GM23338 (cell line): ENCODE data around the gene POLR1C. TPM values are rescaled to one million over a fixed set of nuclear protein-coding genes. Genes with fewer than 3 reads are reported as not detected.

Experiments used
- ATAC-seq: fragments of 200-7000 bp; cut with Tn5 transposase; 3 replicates; pipeline ENCODE4 v1.9.1; 2020
- DNase-seq: peaks from one replicate; pipeline ENCODE4 v3.0.0-alpha.2; 2015; ENCODE audit warnings: low spot score
- H2AFZ ChIP-seq: fragments of 200-600 bp; sonication (generic); 2 replicates; pipeline ENCODE4 v1.8.0; 2016; ENCODE audit warnings: antibody characterized with exemption, mild to moderate bottlenecking, moderate library complexity
- H3F3A ChIP-seq: fragments of 200-600 bp; sonication (generic); replicated peaks from 2 replicates; pipeline ENCODE4 v1.8.0; 2017; ENCODE audit warnings: antibody characterized with exemption, mixed run types, low read depth
- H3K27ac ChIP-seq: fragments of 200-600 bp; sonication (generic); 2 replicates; pipeline ENCODE4 v1.6.1; 2016; ENCODE audit warnings: low read depth
- H3K27me3 ChIP-seq: fragments of 200-600 bp; sonication (generic); 2 replicates; pipeline ENCODE4 v1.8.0; 2016; ENCODE audit warnings: mild to moderate bottlenecking, mixed run types, moderate library complexity; ENCODE audit not compliant: insufficient read depth
- H3K36me3 ChIP-seq: fragments of 200-600 bp; sonication (generic); 2 replicates; pipeline ENCODE4 v1.8.0; 2016; ENCODE audit warnings: mild to moderate bottlenecking; ENCODE audit not compliant: insufficient read depth
- H3K4me1 ChIP-seq: fragments of 200-600 bp; sonication (generic); 2 replicates; pipeline ENCODE4 v1.8.0; 2016; ENCODE audit warnings: mild to moderate bottlenecking, moderate library complexity; ENCODE audit not compliant: insufficient read depth
- H3K4me2 ChIP-seq: fragments of 200-600 bp; sonication (generic); 2 replicates; pipeline ENCODE4 v1.7.1; 2017; ENCODE audit warnings: mixed run types
- H3K4me3 ChIP-seq: fragments of 200-600 bp; sonication (generic); 2 replicates; pipeline ENCODE4 v1.6.1; 2016; ENCODE audit warnings: mixed run types
- H3K79me2 ChIP-seq: fragments of 200-600 bp; sonication (generic); replicated peaks from 2 replicates; pipeline ENCODE4 v1.8.0; 2017; ENCODE audit warnings: mild to moderate bottlenecking; ENCODE audit not compliant: insufficient read depth
- H3K9me2 ChIP-seq: fragments of 200-600 bp; sonication (generic); 2 replicates; pipeline ENCODE4 v1.8.0; 2017; ENCODE audit not compliant: insufficient read depth
- H4K20me1 ChIP-seq: fragments of 200-600 bp; sonication (generic); replicated peaks from 2 replicates; pipeline ENCODE4 v1.8.0; 2017; ENCODE audit warnings: mild to moderate bottlenecking; ENCODE audit not compliant: insufficient read depth
- H3K27ac Mint-ChIP-seq: 2 replicates; pipeline ENCODE4 v1.8.0; 2020; ENCODE audit warnings: inconsistent platforms, mild to moderate bottlenecking, moderate library complexity, mixed read lengths
- H3K27me3 Mint-ChIP-seq: 3 replicates; pipeline ENCODE4 v1.8.0; 2022; ENCODE audit warnings: low read depth, mild to moderate bottlenecking, moderate library complexity, mixed read lengths, inconsistent platforms; ENCODE audit not compliant: insufficient read depth, poor library complexity
- H3K36me3 Mint-ChIP-seq: 3 replicates; pipeline ENCODE4 v1.8.0; 2021; ENCODE audit warnings: low read depth, mild to moderate bottlenecking, inconsistent platforms, moderate library complexity, mixed read lengths
- H3K4me1 Mint-ChIP-seq: 3 replicates; pipeline ENCODE4 v1.8.0; 2020; ENCODE audit warnings: mild to moderate bottlenecking, inconsistent platforms, mixed read lengths
- H3K4me3 Mint-ChIP-seq: 3 replicates; pipeline ENCODE4 v1.8.0; 2021; ENCODE audit warnings: moderate library complexity, mild to moderate bottlenecking, inconsistent platforms, mixed read lengths
- H3K9me3 Mint-ChIP-seq: 3 replicates; pipeline ENCODE4 v1.8.0; 2020; ENCODE audit warnings: moderate library complexity, mild to moderate bottlenecking, inconsistent platforms, mixed read lengths
- CTCF ChIP-seq, 2 experiments: fragments of 200-600 bp in 1 of 2; sonication (generic) in 1 of 2; conservative IDR thresholded peaks; 2 replicates each; pipeline versions ENCODE4 v1.5.1 to v1.6.1; 2016 to 2017; ENCODE audit warnings: antibody characterized with exemption in 2 of 2, low read depth in 2 of 2, mild to moderate bottlenecking in 2 of 2, moderate library complexity in 1 of 2
- ETS1 ChIP-seq: IDR thresholded peaks from 2 replicates; pipeline ENCODE4 v1.6.1; 2016; ENCODE audit warnings: antibody characterized with exemption
- EZH2phosphoT487 ChIP-seq: fragments of 200-600 bp; sonication (generic); IDR thresholded peaks from one replicate; pipeline ENCODE4 v1.8.1; 2018; ENCODE audit warnings: antibody characterized with exemption; ENCODE audit not compliant: unreplicated experiment
- JUNB ChIP-seq: IDR thresholded peaks from one replicate; pipeline ENCODE4 v1.6.1; 2016; ENCODE audit warnings: antibody characterized with exemption; ENCODE audit not compliant: unreplicated experiment
- POLR2AphosphoS5 ChIP-seq: IDR thresholded peaks from 2 replicates; pipeline ENCODE4 v1.6.1; 2016; ENCODE audit warnings: antibody characterized with exemption, low read depth
- REST ChIP-seq: IDR thresholded peaks from one replicate; pipeline ENCODE4 v1.6.1; 2018; ENCODE audit warnings: antibody characterized with exemption; ENCODE audit not compliant: unreplicated experiment
- STAT1 ChIP-seq: IDR thresholded peaks from one replicate; pipeline ENCODE4 v1.6.1; 2016; ENCODE audit warnings: antibody characterized with exemption; ENCODE audit not compliant: unreplicated experiment
- ZNF114 ChIP-seq: fragments of 250-450 bp; sonication (Bioruptor Pico); IDR thresholded peaks from 2 replicates; pipeline ENCODE4 v1.5.0; 2020; ENCODE audit warnings: mild to moderate bottlenecking, moderate library complexity
- ZNF331 ChIP-seq: fragments of 250-450 bp; sonication (Bioruptor Pico); IDR thresholded peaks from 2 replicates; pipeline ENCODE4 v1.5.0; 2020; ENCODE audit warnings: low read depth, mild to moderate bottlenecking, moderate library complexity
- polyA plus RNA-seq: library from polyadenylated mRNA; unstranded; fragments of >200 nt; fragmentation: Nextera tagmentation; extraction: Ambion mirVana; gene quantifications from 2 replicates; pipeline ENCODE4 v1.2.1, GENCODE V29; 2016
- total RNA-seq: library from RNA; depleted of rRNA; stranded (reverse); fragments of >200 nt; shearing (Covaris generic); gene quantifications from 2 replicates; pipeline ENCODE4 v1.2.3, GENCODE V29; 2014
- TF ChIP-seq, protein P1 (sequence below): fragments of 250-450 bp; sonication (Bioruptor Pico); IDR thresholded peaks from 2 replicates; pipeline ENCODE4 v1.5.0; 2020; ENCODE audit warnings: mild to moderate bottlenecking, moderate library complexity

The POLR1C gene
- total and polyA plus RNA-seq, 2 experiments from 2014 or later: 26.6 to 47.0 TPM

GRCh38 chr6:43492673-43493072 is 24.2 kb upstream of the POLR1C start:
- H3K36me3 Mint-ChIP-seq: peaks cover 4% of the 10 kb centered on the region; the same call in 2 of the 3 replicates
- ATAC-seq (peak; percentile 13; the same call in 2 of the 3 replicates), DNase-seq (no peak)
- Histone ChIP-seq H3F3A (no peaks in the 10 kb centered on the region), H3K4me3 (no peak overlapping the region), H3K9me2 (no peaks in the 10 kb centered on the region), H4K20me1 (peaks cover 22% of the 10 kb centered on the region), H3K4me2 (0 out of 2 replicates have a peak overlapping the region, but pooled peaks have one; percentile 12), H2AFZ (no peak overlapping the region), H3K27ac (no peak overlapping the region), H3K27me3 (no peaks in the 10 kb centered on the region), H3K36me3 (no peaks in the 10 kb centered on the region), H3K79me2 (peaks cover 50% of the 10 kb centered on the region), H3K4me1 (peaks cover 16% of the 10 kb centered on the region)
- H3K27ac Mint-ChIP-seq: peak overlapping the region; percentile 74; the same call in 1 of the 2 replicates
- peaks cover 10% of the 10 kb centered on the region for H3K27me3 Mint-ChIP-seq
- peaks cover 39% of the 10 kb centered on the region for H3K4me1 Mint-ChIP-seq
- no peak for TF ChIP-seq STAT1
- TF ChIP-seq, protein P1, sequence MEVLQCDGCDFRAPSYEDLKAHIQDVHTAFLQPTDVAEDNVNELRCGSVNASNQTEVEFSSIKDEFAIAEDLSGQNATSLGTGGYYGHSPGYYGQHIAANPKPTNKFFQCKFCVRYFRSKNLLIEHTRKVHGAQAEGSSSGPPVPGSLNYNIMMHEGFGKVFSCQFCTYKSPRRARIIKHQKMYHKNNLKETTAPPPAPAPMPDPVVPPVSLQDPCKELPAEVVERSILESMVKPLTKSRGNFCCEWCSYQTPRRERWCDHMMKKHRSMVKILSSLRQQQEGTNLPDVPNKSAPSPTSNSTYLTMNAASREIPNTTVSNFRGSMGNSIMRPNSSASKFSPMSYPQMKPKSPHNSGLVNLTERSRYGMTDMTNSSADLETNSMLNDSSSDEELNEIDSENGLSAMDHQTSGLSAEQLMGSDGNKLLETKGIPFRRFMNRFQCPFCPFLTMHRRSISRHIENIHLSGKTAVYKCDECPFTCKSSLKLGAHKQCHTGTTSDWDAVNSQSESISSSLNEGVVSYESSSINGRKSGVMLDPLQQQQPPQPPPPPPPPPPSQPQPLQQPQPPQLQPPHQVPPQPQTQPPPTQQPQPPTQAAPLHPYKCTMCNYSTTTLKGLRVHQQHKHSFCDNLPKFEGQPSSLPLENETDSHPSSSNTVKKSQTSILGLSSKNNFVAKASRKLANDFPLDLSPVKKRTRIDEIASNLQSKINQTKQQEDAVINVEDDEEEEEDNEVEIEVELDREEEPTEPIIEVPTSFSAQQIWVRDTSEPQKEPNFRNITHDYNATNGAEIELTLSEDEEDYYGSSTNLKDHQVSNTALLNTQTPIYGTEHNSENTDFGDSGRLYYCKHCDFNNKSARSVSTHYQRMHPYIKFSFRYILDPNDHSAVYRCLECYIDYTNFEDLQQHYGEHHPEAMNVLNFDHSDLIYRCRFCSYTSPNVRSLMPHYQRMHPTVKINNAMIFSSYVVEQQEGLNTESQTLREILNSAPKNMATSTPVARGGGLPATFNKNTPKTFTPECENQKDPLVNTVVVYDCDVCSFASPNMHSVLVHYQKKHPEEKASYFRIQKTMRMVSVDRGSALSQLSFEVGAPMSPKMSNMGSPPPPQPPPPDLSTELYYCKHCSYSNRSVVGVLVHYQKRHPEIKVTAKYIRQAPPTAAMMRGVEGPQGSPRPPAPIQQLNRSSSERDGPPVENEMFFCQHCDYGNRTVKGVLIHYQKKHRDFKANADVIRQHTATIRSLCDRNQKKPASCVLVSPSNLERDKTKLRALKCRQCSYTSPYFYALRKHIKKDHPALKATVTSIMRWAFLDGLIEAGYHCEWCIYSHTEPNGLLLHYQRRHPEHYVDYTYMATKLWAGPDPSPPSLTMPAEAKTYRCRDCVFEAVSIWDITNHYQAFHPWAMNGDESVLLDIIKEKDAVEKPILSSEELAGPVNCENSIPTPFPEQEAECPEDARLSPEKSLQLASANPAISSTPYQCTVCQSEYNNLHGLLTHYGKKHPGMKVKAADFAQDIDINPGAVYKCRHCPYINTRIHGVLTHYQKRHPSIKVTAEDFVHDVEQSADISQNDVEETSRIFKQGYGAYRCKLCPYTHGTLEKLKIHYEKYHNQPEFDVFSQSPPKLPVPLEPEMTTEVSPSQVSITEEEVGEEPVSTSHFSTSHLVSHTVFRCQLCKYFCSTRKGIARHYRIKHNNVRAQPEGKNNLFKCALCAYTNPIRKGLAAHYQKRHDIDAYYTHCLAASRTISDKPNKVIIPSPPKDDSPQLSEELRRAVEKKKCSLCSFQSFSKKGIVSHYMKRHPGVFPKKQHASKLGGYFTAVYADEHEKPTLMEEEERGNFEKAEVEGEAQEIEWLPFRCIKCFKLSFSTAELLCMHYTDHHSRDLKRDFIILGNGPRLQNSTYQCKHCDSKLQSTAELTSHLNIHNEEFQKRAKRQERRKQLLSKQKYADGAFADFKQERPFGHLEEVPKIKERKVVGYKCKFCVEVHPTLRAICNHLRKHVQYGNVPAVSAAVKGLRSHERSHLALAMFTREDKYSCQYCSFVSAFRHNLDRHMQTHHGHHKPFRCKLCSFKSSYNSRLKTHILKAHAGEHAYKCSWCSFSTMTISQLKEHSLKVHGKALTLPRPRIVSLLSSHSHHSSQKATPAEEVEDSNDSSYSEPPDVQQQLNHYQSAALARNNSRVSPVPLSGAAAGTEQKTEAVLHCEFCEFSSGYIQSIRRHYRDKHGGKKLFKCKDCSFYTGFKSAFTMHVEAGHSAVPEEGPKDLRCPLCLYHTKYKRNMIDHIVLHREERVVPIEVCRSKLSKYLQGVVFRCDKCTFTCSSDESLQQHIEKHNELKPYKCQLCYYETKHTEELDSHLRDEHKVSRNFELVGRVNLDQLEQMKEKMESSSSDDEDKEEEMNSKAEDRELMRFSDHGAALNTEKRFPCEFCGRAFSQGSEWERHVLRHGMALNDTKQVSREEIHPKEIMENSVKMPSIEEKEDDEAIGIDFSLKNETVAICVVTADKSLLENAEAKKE (CRISPR knock-in tag): no peak
- TF ChIP-seq REST: no peak
- TF ChIP-seq JUNB: no peak
- TF ChIP-seq ZNF331 (CRISPR knock-in tag): no peak
- TF ChIP-seq POLR2AphosphoS5: no peak
- TF ChIP-seq CTCF (conservative IDR thresholded peaks at IDR 0.05; ENCODE audit: low read depth in 2 of 2): no peak
- TF ChIP-seq EZH2phosphoT487: no peak
- TF ChIP-seq ETS1: no peak
- TF ChIP-seq ZNF114: no peak
- H3K4me3 Mint-ChIP-seq: no peak overlapping the region
- H3K9me3 Mint-ChIP-seq: no peaks in the 10 kb centered on the region
